Measurements from ENCODE around the gene CERK. TPM values are rescaled to one million over a fixed set of nuclear protein-coding genes. Genes with fewer than 3 reads are reported as not detected.

CERK gene
- total and polyA plus RNA-seq, 9 of the 15 experiments (the other 6 are each of a cell fraction or from before 2014, with no cell fraction given) = 1.1 to 14.9 (median 8.7) TPM

DNA sequence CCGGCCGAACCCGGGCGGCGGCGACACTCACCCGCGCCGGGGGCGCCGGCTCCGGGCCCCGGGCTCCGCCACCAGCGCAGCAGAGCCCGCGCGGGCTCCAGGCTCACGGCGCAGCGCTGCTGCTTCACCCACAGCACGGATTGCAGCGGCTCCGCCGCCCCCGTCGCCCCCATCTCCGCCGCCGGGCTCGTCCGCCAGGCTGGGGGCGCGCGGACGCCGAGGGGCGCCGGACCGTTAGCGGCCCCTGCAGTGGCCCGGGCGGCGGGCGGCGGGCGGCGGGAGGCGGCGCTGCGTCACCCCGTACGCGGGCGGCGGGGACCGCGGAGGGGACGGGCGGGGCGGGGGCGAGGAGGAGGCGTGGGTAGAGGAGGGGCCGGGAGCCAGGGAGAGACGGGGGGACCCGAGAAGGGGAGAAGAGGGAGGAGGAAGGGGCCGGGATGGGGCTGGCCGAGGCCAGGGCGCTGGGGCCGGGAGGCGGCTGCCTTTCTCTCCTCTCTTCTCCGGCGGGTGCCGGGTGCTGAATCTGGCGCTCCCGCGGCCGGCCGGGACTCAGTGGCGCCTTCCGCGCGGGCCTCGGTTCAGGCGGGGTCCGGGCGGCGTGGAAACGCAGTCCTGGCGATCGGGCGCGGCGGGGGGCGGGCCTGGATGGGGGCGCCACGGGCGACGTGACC, at the start of gene CERK (continued):
- TF ChIP-seq HNRNPLL (IDR thresholded peaks at IDR 0.05; ENCODE audit: low read depth, low read length, poor library complexity, severe bottlenecking) (peak; percentile 97), POLR2G (IDR thresholded peaks at IDR 0.05; ENCODE audit: low read depth, low read length) (peak; percentile 71), NR2C2 (CRISPR knock-in tag; IDR thresholded peaks at IDR 0.05) (no peak), NR2C2 (tag; IDR thresholded peaks at IDR 0.05) (peak; percentile 55; the same call in 1 of the 2 replicates), NRF1 (conservative IDR thresholded peaks at IDR 0.05 in 1 of 2, IDR thresholded peaks at IDR 0.05 in 1 of 2) (0 out of 4 replicates have a peak, but pooled peaks of 1 of the 2 experiments have one; percentile 6), ESRRA (IDR thresholded peaks at IDR 0.05; ENCODE audit: borderline replicate concordance, low read depth) (peak; percentile 57), SMC3 (conservative IDR thresholded peaks at IDR 0.05; ENCODE audit: insufficient read depth, low read depth, low read length) (no peak)
- TF ChIP-seq, protein P1, sequence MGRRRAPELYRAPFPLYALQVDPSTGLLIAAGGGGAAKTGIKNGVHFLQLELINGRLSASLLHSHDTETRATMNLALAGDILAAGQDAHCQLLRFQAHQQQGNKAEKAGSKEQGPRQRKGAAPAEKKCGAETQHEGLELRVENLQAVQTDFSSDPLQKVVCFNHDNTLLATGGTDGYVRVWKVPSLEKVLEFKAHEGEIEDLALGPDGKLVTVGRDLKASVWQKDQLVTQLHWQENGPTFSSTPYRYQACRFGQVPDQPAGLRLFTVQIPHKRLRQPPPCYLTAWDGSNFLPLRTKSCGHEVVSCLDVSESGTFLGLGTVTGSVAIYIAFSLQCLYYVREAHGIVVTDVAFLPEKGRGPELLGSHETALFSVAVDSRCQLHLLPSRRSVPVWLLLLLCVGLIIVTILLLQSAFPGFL (CRISPR knock-in tag; IDR thresholded peaks at IDR 0.05) = no peak
- TF ChIP-seq, protein P2, sequence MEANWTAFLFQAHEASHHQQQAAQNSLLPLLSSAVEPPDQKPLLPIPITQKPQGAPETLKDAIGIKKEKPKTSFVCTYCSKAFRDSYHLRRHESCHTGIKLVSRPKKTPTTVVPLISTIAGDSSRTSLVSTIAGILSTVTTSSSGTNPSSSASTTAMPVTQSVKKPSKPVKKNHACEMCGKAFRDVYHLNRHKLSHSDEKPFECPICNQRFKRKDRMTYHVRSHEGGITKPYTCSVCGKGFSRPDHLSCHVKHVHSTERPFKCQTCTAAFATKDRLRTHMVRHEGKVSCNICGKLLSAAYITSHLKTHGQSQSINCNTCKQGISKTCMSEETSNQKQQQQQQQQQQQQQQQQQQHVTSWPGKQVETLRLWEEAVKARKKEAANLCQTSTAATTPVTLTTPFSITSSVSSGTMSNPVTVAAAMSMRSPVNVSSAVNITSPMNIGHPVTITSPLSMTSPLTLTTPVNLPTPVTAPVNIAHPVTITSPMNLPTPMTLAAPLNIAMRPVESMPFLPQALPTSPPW (CRISPR knock-in tag; IDR thresholded peaks at IDR 0.05) = peak; percentile 87
